Caco-2 (cell line): ENCODE data around the gene CDK11B. TPM values are rescaled to one million over a fixed set of nuclear protein-coding genes. Genes with fewer than 3 reads are reported as not detected.

Experiments
- BruUV-seq: library from RNA; stranded (reverse); fragments of 400-500 nt; replicated peaks from 2 replicates; lab custom pipeline; 2021; lab: Mats Ljungman, UMichigan
- CTCF ChIA-PET: fragments of 300-600 bp; sonication (Branson Sonifier 250); formaldehyde crosslinking; loops from one replicate; lab custom pipeline; 2022; ENCODE audit warnings: antibody characterized with exemption; lab: Charles Lee
- POLR2A ChIA-PET: fragments of 300-600 bp; sonication (Branson Sonifier 250); formaldehyde crosslinking; loops from one replicate; lab custom pipeline; 2022; ENCODE audit warnings: antibody characterized with exemption; lab: Charles Lee
- DNase-seq, 2 experiments: peaks; one replicate each; pipeline versions ENCODE4 v3.0.0 to v3.0.0-alpha.2; 2020 to 2022
- H3K27me3 ChIP-seq: replicated peaks from 2 replicates; pipeline ENCODE4 v1.6.0; 2011; ENCODE audit warnings: low read length; ENCODE audit not compliant: control insufficient read depth, insufficient read depth
- H3K36me3 ChIP-seq: 2 replicates; pipeline ENCODE4 v1.5.1; 2011; ENCODE audit warnings: low read length; ENCODE audit not compliant: control insufficient read depth, insufficient read depth
- H3K4me1 ChIP-seq: fragments of 250-450 bp; sonication (Bioruptor Pico); 2 replicates; pipeline ENCODE4 v1.5.1; 2020; ENCODE audit warnings: mild to moderate bottlenecking
- H3K4me3 ChIP-seq: 2 replicates; pipeline ENCODE4 v1.5.1; 2011; ENCODE audit warnings: low read depth, mild to moderate bottlenecking, control low read depth, low read length
- H3K9me3 ChIP-seq: fragments of 250-450 bp; sonication (Bioruptor Pico); 2 replicates; pipeline ENCODE4 v1.5.1; 2020; ENCODE audit warnings: mild to moderate bottlenecking, moderate library complexity
- H3K27ac Mint-ChIP-seq: one replicate; pipeline ENCODE4 v1.8.0; 2022; ENCODE audit warnings: mixed read lengths; ENCODE audit not compliant: unreplicated experiment
- H3K27me3 Mint-ChIP-seq: one replicate; pipeline ENCODE4 v1.8.0; 2022; ENCODE audit warnings: mixed read lengths; ENCODE audit not compliant: insufficient read depth, unreplicated experiment
- H3K36me3 Mint-ChIP-seq: one replicate; pipeline ENCODE4 v1.8.0; 2022; ENCODE audit warnings: mild to moderate bottlenecking, mixed read lengths; ENCODE audit not compliant: insufficient read depth, unreplicated experiment
- H3K4me1 Mint-ChIP-seq: one replicate; pipeline ENCODE4 v1.8.0; 2022; ENCODE audit warnings: low read depth, mixed read lengths; ENCODE audit not compliant: unreplicated experiment
- H3K4me3 Mint-ChIP-seq: one replicate; pipeline ENCODE4 v1.8.0; 2022; ENCODE audit warnings: mild to moderate bottlenecking, moderate library complexity, mixed read lengths; ENCODE audit not compliant: unreplicated experiment
- H3K9me3 Mint-ChIP-seq: one replicate; pipeline ENCODE4 v1.8.0; 2022; ENCODE audit warnings: mixed read lengths; ENCODE audit not compliant: unreplicated experiment
- CTCF ChIP-seq, 2 experiments: fragments of 200-600 bp in 1 of 2; IDR thresholded peaks; 1 replicate in 1 of 2; 2 replicates in 1 of 2; pipeline versions ENCODE4 v1.5.1 to v1.8.0; 2011 to 2022; ENCODE audit warnings: antibody characterized with exemption in 1 of 2, control low read depth in 1 of 2, inconsistent platforms in 1 of 2, low read depth in 1 of 2, low read length in 1 of 2, mild to moderate bottlenecking in 1 of 2, moderate library complexity in 1 of 2; ENCODE audit not compliant: insufficient read depth in 1 of 2, severe bottlenecking in 1 of 2, unreplicated experiment in 1 of 2
- intact Hi-C: fragments of 100-400 bp; cut with micrococcal nuclease; formaldehyde crosslinking; loops from one replicate; pipeline ENCODE4 v1.10.0; 2022; ENCODE audit not compliant: unreplicated experiment
- total RNA-seq: library from RNA; stranded (reverse); gene quantifications from 2 replicates; pipeline ENCODE4 v1.2.3, GENCODE V29; 2022

The CDK11B gene
- total RNA-seq, 1 experiment from 2014 or later, result 30.2 TPM

GRCh38 chr1:1687846-1688245 lies 29.0 kb upstream of the CDK11B start:
- CTCF ChIA-PET, result no interaction called here
- Mint-ChIP-seq H3K27me3 (no peaks in the 10 kb centered on the region), H3K4me3 (no peak overlapping the region)

DNA sequence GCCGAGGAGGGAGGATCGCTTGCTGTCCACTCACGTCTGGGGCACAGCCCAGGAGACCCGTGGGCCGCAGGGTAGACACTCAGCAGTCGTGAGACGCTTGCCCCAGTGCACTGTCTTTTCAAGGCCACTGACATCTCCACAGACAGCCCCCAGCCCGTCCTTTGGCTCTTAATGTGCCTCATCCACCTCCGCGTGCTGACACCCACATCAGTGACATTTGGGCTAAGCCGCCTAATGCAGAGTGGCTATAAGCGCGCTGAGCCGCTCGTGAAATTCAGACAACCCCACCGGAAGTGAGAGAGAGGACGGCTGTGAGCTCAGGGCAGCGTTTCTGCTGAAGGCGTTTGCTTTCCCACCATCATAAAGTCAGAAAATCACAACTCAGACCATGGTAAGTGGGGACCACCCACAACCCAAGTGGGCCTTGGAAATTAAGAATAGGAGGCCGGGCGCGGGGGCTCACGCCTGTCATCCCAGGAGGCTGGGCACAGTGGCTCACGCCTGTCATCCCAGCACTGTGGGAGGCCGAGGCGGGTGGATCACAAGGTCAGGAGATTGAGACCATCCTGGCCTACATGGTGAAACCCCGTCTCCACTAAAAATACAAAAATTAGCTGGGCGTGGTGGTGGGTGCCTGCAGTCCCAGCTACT lies 25.4 kb upstream of the CDK11B start:
- Histone ChIP-seq H3K9me3 (no peaks in the 10 kb centered on the region), H3K4me3 (no peak overlapping the region), H3K4me1 (no peaks in the 10 kb centered on the region), H3K36me3 (no peaks in the 10 kb centered on the region), H3K27me3 (no peaks in the 10 kb centered on the region)
- Mint-ChIP-seq H3K27ac (no peak overlapping the region), H3K9me3 (no peaks in the 10 kb centered on the region), H3K27me3 (no peaks in the 10 kb centered on the region), H3K4me1 (no peaks in the 10 kb centered on the region), H3K36me3 (peaks cover 5% of the 10 kb centered on the region), H3K4me3 (no peak overlapping the region)
- no peak for DNase-seq
- CTCF ChIA-PET, result no interaction called here
- POLR2A ChIA-PET, result no interaction called here
- BruUV-seq, result no TSS peak
- intact Hi-C loops, result no loop called here
- no peak for TF ChIP-seq CTCF (IDR thresholded peaks at IDR 0.05; ENCODE audit: insufficient read depth in 1 of 2, low read depth in 1 of 2, low read length in 1 of 2, severe bottlenecking in 1 of 2, unreplicated experiment in 1 of 2)

More at GRCh38 chr1:1687846-1688245, 29.0 kb upstream of the CDK11B start:
- DNase-seq, result no peak
- no peak overlapping the region for H3K27ac Mint-ChIP-seq
- POLR2A ChIA-PET, result no interaction called here
- H3K9me3 Mint-ChIP-seq, result no peaks in the 10 kb centered on the region
- Histone ChIP-seq H3K4me1 (no peaks in the 10 kb centered on the region), H3K27me3 (no peaks in the 10 kb centered on the region), H3K9me3 (no peaks in the 10 kb centered on the region), H3K36me3 (no peaks in the 10 kb centered on the region), H3K4me3 (no peak overlapping the region)
- intact Hi-C loops, result no loop called here
- no peaks in the 10 kb centered on the region for H3K36me3 Mint-ChIP-seq
- TF ChIP-seq CTCF (IDR thresholded peaks at IDR 0.05; ENCODE audit: insufficient read depth in 1 of 2, low read depth in 1 of 2, low read length in 1 of 2, severe bottlenecking in 1 of 2, unreplicated experiment in 1 of 2), result no peak
- no TSS peak for BruUV-seq
- no peaks in the 10 kb centered on the region for H3K4me1 Mint-ChIP-seq

- H3K36me3 Mint-ChIP-seq, result peaks cover 13% of the 10 kb centered on the region
- H3K27ac Mint-ChIP-seq, result no peak overlapping the region
- H3K4me3 Mint-ChIP-seq, result no peak overlapping the region
- ChIA-PET POLR2A (no interaction called here), CTCF (no interaction called here)
- no peaks in the 10 kb centered on the region for H3K9me3 Mint-ChIP-seq
- Histone ChIP-seq H3K4me1 (no peaks in the 10 kb centered on the region), H3K36me3 (no peaks in the 10 kb centered on the region), H3K27me3 (no peaks in the 10 kb centered on the region), H3K4me3 (no peak overlapping the region), H3K9me3 (no peaks in the 10 kb centered on the region)
- intact Hi-C loops, result no loop called here
- H3K4me1 Mint-ChIP-seq, result no peaks in the 10 kb centered on the region
- BruUV-seq, result no TSS peak
- TF ChIP-seq CTCF (IDR thresholded peaks at IDR 0.05; ENCODE audit: insufficient read depth in 1 of 2, low read depth in 1 of 2, low read length in 1 of 2, severe bottlenecking in 1 of 2, unreplicated experiment in 1 of 2), result no peak
- DNase-seq, result no peak
- no peaks in the 10 kb centered on the region for H3K27me3 Mint-ChIP-seq
Observed at GRCh38 chr1:1683104-1683905, 24.5 kb upstream of the CDK11B start.
